ENCODE measurements around the gene SH3PXD2B.

Gene SH3PXD2B

DNA sequence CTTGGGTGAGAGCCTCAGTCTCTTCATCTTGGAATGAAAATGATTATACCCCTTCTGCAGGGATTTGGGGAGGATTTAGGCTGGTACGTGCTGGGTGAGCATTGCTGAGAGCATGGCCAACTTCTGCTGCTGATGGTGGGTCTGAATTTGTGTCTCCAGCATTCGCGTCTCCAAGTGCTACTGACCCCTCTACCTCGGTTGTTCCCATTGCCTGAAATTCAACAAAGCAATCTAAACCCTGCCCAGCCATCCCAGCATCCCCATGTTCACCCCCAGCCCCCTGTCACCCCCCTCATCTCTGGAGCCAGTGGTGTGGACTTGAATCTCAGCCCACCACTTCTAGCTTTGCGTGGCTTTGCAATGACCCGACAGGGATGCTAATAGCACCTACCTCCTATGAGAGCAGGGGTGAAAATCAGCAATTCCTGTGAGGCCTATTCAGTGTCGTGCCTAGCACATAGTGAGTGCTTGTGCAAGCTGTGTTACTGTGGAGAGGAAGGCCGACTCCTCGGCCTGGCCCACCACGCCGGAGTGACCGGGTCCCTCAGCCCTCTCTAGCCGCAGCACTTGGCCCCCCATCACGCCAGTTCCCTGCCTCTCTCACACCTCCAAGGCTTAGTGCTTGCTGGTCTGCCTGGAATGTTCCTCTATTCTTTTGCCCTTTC, 43.4 kb upstream of the SH3PXD2B start:
- no peak for DNase-seq (ENCODE audit: low read depth in 1 of 2, low spot score in 1 of 2)
- TF ChIP-seq, protein P1, sequence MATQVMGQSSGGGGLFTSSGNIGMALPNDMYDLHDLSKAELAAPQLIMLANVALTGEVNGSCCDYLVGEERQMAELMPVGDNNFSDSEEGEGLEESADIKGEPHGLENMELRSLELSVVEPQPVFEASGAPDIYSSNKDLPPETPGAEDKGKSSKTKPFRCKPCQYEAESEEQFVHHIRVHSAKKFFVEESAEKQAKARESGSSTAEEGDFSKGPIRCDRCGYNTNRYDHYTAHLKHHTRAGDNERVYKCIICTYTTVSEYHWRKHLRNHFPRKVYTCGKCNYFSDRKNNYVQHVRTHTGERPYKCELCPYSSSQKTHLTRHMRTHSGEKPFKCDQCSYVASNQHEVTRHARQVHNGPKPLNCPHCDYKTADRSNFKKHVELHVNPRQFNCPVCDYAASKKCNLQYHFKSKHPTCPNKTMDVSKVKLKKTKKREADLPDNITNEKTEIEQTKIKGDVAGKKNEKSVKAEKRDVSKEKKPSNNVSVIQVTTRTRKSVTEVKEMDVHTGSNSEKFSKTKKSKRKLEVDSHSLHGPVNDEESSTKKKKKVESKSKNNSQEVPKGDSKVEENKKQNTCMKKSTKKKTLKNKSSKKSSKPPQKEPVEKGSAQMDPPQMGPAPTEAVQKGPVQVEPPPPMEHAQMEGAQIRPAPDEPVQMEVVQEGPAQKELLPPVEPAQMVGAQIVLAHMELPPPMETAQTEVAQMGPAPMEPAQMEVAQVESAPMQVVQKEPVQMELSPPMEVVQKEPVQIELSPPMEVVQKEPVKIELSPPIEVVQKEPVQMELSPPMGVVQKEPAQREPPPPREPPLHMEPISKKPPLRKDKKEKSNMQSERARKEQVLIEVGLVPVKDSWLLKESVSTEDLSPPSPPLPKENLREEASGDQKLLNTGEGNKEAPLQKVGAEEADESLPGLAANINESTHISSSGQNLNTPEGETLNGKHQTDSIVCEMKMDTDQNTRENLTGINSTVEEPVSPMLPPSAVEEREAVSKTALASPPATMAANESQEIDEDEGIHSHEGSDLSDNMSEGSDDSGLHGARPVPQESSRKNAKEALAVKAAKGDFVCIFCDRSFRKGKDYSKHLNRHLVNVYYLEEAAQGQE (IDR thresholded peaks at IDR 0.05; ENCODE audit: insufficient replicate concordance, low read depth): no peak
- no peak for TF ChIP-seq POLR2AphosphoS5 (IDR thresholded peaks at IDR 0.05; ENCODE audit: low read depth)
- TF ChIP-seq GABPA (IDR thresholded peaks at IDR 0.05; ENCODE audit: low read depth): no peak
- no peak for TF ChIP-seq SPI1 (IDR thresholded peaks at IDR 0.05; ENCODE audit: borderline replicate concordance, low read depth)
- TF ChIP-seq, protein P2, sequence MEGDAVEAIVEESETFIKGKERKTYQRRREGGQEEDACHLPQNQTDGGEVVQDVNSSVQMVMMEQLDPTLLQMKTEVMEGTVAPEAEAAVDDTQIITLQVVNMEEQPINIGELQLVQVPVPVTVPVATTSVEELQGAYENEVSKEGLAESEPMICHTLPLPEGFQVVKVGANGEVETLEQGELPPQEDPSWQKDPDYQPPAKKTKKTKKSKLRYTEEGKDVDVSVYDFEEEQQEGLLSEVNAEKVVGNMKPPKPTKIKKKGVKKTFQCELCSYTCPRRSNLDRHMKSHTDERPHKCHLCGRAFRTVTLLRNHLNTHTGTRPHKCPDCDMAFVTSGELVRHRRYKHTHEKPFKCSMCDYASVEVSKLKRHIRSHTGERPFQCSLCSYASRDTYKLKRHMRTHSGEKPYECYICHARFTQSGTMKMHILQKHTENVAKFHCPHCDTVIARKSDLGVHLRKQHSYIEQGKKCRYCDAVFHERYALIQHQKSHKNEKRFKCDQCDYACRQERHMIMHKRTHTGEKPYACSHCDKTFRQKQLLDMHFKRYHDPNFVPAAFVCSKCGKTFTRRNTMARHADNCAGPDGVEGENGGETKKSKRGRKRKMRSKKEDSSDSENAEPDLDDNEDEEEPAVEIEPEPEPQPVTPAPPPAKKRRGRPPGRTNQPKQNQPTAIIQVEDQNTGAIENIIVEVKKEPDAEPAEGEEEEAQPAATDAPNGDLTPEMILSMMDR (IDR thresholded peaks at IDR 0.05; ENCODE audit: insufficient read depth, low read length): no peak
- Histone ChIP-seq H3K4me3 (replicated peaks; ENCODE audit: insufficient read depth, low read length) (no peak overlapping the region), H3K27me3 (ENCODE audit: insufficient read depth, poor library complexity, severe bottlenecking) (peaks cover 11% of the 10 kb centered on the region), H3K27ac (replicated peaks) (no peak overlapping the region)

DNA sequence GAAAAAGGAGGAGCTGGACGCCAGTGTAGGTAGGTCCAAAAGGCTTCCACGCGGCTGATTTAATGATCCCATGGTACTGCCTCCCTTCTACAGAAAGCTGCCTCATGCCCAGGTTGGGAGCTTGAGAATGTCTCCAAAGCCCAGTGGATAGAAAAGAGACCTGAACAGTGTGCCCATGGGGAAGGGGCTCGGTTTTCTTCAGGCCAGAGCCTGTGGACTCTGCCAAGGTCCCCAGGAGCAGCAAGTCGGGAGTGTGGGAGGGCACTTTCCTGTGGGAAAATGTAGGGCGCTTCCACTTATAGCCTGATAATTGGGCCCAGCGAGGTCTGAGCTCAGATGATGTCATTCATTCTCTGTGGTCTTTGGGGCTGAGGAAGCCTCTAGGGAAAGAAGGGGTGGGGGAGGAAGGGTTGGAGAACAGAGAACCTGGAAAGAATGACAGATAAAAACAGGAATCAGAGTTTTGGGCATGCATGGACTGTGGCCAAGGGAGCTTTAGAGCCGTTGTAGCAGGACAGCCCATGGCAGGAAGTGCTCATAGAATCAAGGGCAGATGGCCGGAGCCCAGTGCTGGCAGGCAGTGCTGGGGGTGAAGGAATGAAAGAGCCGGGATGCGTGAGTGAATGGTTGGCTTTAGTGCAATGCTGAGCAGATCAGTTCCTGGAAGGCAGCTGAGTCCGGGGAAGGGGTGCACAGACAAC, 42.5 kb upstream of the SH3PXD2B start:
- DNase-seq (ENCODE audit: low read depth in 1 of 2, low spot score in 1 of 2): no peak
- TF ChIP-seq GABPA (IDR thresholded peaks at IDR 0.05; ENCODE audit: low read depth): no peak
- no peak for TF ChIP-seq POLR2AphosphoS5 (IDR thresholded peaks at IDR 0.05; ENCODE audit: low read depth)
- TF ChIP-seq SPI1 (IDR thresholded peaks at IDR 0.05; ENCODE audit: borderline replicate concordance, low read depth): no peak
- TF ChIP-seq, protein P1 (IDR thresholded peaks at IDR 0.05; ENCODE audit: insufficient replicate concordance, low read depth): no peak
- TF ChIP-seq, protein P2 (IDR thresholded peaks at IDR 0.05; ENCODE audit: insufficient read depth, low read length): no peak
- H3K4me3 ChIP-seq (replicated peaks; ENCODE audit: insufficient read depth, low read length): no peak overlapping the region
- no peak overlapping the region for H3K27ac ChIP-seq (replicated peaks)
- peaks cover 11% of the 10 kb centered on the region for H3K27me3 ChIP-seq (ENCODE audit: insufficient read depth, poor library complexity, severe bottlenecking)

DNA sequence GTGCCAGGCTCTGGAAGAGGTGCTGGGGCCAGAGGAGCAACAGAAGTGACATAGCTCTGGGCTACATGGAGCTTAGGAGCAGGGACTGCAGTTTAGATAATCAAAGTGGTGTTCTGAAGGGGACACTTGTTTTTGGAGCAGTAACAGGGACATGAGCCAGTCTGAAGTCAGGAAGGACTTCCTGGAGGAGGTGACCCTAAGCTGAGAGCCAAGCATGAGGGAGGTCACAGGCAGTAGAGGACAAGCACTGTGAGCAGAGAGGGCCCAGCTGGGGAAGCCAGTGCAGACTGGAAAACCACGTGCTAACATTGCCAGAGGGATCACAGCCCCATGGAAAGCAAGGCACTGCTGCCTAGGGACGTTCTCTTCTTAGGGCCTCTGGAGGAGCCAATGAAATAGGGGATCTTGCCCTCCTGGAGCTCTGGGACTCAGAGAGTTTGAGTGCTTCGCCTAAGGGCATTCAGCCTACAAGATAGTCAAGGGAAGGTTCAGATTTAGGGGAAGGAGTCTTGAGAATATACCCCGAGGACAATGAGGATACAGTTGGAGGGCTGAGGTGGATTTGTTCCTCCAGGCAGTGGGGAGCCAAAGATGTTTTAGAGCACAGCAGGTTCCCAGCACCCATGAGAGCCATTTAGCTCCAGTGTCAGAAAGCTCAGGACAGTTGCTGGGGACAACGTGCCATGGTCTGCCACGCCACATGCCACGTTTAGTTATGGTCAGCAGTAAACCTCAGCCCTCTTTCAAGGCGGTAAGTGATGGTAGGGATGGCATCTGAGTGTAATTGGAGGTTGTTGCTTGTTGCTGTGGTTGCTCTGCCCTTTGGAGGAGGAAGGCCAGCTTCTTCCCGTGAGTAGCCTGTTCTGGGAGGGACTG, 40.5 kb upstream of the SH3PXD2B start:
- no peak overlapping the region for H3K27ac ChIP-seq (replicated peaks)
- TF ChIP-seq, protein P1 (IDR thresholded peaks at IDR 0.05; ENCODE audit: insufficient replicate concordance, low read depth): no peak
- TF ChIP-seq SPI1 (IDR thresholded peaks at IDR 0.05; ENCODE audit: borderline replicate concordance, low read depth) (no peak), GABPA (IDR thresholded peaks at IDR 0.05; ENCODE audit: low read depth) (no peak), POLR2AphosphoS5 (IDR thresholded peaks at IDR 0.05; ENCODE audit: low read depth) (no peak)
- TF ChIP-seq, protein P2 (IDR thresholded peaks at IDR 0.05; ENCODE audit: insufficient read depth, low read length): no peak
- no peak for DNase-seq (ENCODE audit: low read depth in 1 of 2, low spot score in 1 of 2)
- peaks cover 11% of the 10 kb centered on the region for H3K27me3 ChIP-seq (ENCODE audit: insufficient read depth, poor library complexity, severe bottlenecking)
- H3K4me3 ChIP-seq (replicated peaks; ENCODE audit: insufficient read depth, low read length): no peak overlapping the region
